Activated naive CD4-positive, alpha-beta T cell treated with anti-CD3 and anti-CD28 coated beads, Interleukin-2, amount 50 U/mL, for 24 hours (primary cell): ENCODE measurements around the gene MMP20.
"Not testable (repeated sequence)": the region's sequence is repeated elsewhere in the genome, so short reads cannot be mapped to it uniquely, and the experiment has no call there.

ENCODE experiments used
- H3K27ac Mint-ChIP-seq: one replicate; pipeline ENCODE4 v1.8.0; 2021; ENCODE audit warnings: mild to moderate bottlenecking, mixed read lengths
- H3K27me3 Mint-ChIP-seq: one replicate; pipeline ENCODE4 v1.8.0; 2021; ENCODE audit warnings: mixed read lengths
- H3K36me3 Mint-ChIP-seq: one replicate; pipeline ENCODE4 v1.8.0; 2021; ENCODE audit warnings: mixed read lengths
- H3K4me1 Mint-ChIP-seq: one replicate; pipeline ENCODE4 v1.8.0; 2021; ENCODE audit warnings: mixed read lengths
- H3K4me3 Mint-ChIP-seq: one replicate; pipeline ENCODE4 v1.8.0; 2021; ENCODE audit warnings: mild to moderate bottlenecking, mixed read lengths
- H3K9me3 Mint-ChIP-seq: one replicate; pipeline ENCODE4 v1.8.0; 2021; ENCODE audit warnings: mixed read lengths

The MMP20 gene

DNA sequence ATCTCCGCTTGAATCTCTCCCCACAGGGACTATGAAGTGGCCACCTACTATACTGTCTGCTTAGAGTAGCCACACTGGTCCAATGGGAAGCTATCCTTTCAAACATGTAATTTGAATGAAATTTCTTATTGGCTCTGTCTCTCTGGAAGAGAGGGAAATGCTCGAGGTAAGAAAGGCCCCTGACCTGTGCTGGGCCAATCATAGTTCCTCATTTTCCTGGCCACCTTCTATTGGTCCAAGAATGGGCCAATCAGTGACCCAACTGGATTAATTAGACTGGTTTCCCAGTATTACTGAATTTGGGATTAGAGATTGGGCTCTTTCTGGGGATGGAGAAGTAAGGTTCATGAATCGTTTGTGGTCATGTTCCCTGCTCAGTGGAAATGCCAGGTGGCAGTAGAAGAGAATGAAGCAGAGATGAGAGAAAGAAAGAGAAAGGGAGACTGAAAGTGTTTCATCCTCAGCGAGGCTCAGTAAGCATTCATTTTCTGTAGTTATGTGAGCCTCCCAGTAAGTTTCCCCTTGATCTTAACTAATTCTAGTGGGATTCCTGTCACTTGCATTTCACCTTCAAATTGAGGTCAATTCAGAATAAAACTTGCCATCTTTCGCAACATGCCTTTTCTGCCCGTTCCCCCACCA lies 8.4 kb upstream of the MMP20 start:
- H3K27ac Mint-ChIP-seq, result no peak overlapping the region

DNA sequence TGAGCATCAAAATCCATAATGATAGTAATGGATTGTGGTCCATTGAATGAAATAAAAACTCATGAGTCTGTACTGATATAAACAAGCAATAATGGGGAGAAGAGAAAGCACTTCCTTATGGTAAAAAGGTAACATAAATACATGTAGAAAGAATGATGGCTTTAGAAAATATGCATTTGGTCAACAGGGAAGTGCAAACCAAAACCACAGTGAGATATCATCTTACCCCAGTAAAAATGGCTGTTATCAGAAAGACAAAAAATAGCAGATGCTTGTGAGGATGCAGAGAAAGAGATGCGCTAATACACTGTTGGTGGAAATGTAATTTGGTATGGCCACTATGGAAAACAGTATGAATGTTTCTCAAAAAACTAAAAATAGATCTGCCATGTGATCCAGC lies 6.9 kb upstream of the MMP20 start:
- H3K27ac Mint-ChIP-seq, result no peak overlapping the region

More for the DNA sequence above, 8.4 kb upstream of the MMP20 start:
- Mint-ChIP-seq H3K36me3 (no peaks in the 10 kb centered on the region), H3K9me3 (no peaks in the 10 kb centered on the region), H3K4me3 (no peak overlapping the region), H3K27me3 (peaks cover 2% of the 10 kb centered on the region), H3K4me1 (no peaks in the 10 kb centered on the region)

DNA sequence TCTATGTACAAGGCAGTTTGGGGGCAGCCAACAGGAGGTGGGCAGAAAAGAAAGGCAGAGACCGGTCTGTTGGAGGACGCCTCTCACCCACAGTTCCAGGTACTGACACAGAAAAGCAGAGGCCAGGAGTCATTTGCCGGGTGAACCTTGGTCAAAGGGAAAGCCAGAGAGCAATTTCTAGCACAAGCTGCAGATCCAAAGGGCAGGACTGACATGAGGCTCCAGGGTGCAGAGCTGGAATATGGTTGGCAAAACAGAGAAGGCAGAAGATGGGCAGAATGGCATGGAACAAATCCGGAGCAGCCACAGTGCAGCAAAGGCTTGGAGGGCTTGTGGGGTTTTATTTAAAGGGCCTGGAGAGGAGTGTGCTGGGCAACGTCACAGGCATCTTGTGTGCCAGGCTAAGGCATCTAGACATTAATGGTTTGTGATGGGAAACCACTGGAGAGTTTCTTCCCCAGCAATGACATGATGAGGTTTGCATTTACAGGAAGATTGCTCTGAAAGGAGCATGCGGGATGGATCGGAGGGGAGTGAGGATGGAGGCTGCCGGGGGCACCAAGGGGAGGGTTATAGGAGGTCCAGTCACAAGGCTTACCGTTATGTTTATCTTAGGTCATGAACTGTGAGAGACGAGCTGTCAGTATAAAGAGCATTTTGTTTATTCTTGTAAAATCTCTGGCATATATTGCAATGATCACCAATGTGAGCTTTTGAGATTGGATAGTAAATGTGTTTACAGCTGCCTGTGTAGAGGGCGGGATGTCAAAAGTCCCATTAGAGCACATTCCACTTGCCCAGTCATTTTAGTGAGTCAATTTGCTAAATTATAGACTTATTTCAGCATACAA lies 5.7 kb upstream of the MMP20 start:
- Mint-ChIP-seq H3K9me3 (no peaks in the 10 kb centered on the region), H3K27me3 (peaks cover 4% of the 10 kb centered on the region), H3K4me3 (no peak overlapping the region), H3K36me3 (no peaks in the 10 kb centered on the region), H3K4me1 (no peaks in the 10 kb centered on the region), H3K27ac (no peak overlapping the region)

More for the DNA sequence above, 6.9 kb upstream of the MMP20 start:
- Mint-ChIP-seq H3K4me1 (no peaks in the 10 kb centered on the region), H3K36me3 (no peaks in the 10 kb centered on the region), H3K4me3 (no peak overlapping the region), H3K9me3 (no peaks in the 10 kb centered on the region), H3K27me3 (peaks cover 3% of the 10 kb centered on the region)

DNA sequence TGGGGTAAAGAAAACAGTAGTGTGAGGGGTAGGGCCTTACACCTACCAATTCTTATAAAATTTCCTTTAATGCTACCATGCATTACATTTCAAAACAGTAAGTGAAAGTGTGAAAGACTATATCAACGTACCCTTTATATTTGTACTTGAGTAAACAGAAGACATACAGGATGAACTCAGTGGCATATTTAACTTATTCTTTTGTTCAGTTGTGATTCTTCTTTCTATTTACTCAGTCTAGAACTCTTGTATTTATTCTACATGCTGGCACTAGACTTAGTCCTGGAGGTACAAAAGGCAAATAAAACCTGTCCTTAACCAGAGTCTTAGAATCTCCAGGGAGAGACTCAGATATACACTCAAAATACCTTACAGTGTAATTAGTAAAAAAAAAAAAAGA lies 4.8 kb upstream of the MMP20 start:
- not testable (repeated sequence) for H3K4me3 Mint-ChIP-seq, H3K9me3 Mint-ChIP-seq, H3K36me3 Mint-ChIP-seq, H3K27ac Mint-ChIP-seq, H3K27me3 Mint-ChIP-seq, H3K4me1 Mint-ChIP-seq

DNA sequence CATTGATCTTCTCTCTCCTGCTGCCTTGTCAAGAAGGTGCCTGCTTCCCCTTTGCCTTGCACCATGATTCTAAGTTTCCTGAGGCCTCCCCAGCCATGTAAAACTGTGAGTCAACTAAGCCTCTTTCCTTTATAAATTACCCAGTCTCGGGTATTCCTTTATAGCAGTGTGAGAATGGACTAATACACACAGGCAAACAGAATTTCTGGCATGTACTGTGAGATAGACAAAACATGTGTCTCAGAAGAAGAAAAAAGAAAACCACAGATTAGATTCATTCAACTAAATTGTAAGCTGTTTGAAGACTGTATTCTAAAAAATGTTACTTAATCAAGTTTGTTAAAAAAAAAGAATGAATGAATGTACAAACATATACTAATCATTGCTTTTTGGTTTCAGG lies 1.5 kb upstream of the MMP20 start:
- Mint-ChIP-seq H3K36me3 (no peaks in the 10 kb centered on the region), H3K4me1 (no peaks in the 10 kb centered on the region), H3K27ac (no peak overlapping the region), H3K27me3 (peaks cover 1% of the 10 kb centered on the region), H3K4me3 (no peak overlapping the region), H3K9me3 (no peaks in the 10 kb centered on the region)

DNA sequence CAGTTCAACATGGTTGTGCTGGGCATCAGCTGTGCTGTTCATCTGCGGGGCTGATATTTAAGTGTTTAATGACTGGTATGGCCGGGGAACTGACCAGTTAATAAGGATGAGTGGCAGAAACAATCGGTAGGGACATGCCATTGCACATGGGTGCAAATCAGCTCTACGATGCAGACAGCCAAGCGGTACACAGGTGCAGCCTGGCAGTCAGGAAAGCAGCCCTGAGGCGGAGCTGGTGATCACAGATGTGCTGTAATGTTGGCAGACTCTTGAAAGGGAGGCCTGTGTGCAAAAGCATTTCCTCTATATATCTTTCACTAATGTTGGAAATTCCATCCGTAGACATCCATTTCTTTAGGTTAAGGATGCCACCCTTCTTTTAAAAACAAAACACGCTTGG lies 1.1 kb downstream of the MMP20 start:
- Mint-ChIP-seq H3K9me3 (no peaks in the 10 kb centered on the region), H3K4me3 (no peak overlapping the region), H3K27me3 (peaks cover 1% of the 10 kb centered on the region), H3K27ac (no peak overlapping the region), H3K4me1 (no peaks in the 10 kb centered on the region), H3K36me3 (no peaks in the 10 kb centered on the region)

DNA sequence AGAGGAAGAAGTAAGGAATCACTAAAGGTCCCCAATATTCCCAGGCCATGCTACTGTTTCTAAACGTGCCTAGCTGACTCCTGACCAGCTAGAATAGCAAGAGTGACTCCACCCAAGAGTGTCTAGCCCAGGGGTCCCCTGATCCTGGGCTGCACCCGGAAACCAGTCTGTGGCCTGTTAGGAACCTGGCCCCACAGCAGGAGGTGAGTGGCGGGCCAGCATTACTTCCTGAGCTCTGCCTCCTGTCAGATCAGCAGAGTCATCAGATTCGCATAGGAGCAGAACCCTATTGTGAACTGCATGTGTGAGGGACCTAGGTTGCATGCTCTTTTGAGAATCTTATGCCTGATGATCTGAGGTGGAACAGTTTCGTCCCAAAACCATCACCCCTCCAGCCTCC lies 2.0 kb downstream of the MMP20 start:
- no peaks in the 10 kb centered on the region for H3K4me1 Mint-ChIP-seq
- H3K27ac Mint-ChIP-seq, result no peak overlapping the region

DNA sequence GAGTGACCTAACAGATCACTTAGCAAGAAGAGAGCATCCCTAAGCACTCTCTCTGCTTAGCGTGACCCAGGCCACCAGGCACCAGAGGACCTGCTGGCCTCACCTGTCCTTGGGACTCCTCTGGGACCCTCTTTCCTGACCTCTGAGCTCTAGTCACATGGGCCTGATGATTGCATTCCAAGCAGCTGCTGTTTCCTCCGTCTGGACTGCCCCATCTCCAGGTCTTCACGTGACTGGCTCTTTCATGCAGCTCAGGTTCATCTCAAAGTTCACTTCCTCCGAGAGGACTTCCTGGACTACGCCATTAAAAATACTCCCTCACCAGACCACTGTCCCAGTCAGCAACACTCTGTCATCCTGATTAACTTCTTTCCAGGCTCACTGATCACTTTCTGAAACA lies 2.9 kb downstream of the MMP20 start:
- Mint-ChIP-seq H3K9me3 (no peaks in the 10 kb centered on the region), H3K4me3 (no peak overlapping the region), H3K4me1 (no peaks in the 10 kb centered on the region), H3K27me3 (peaks cover 1% of the 10 kb centered on the region), H3K27ac (no peak overlapping the region), H3K36me3 (no peaks in the 10 kb centered on the region)

More for the DNA sequence above, 2.0 kb downstream of the MMP20 start:
- Mint-ChIP-seq H3K36me3 (no peaks in the 10 kb centered on the region), H3K4me3 (no peak overlapping the region), H3K27me3 (peaks cover 1% of the 10 kb centered on the region), H3K9me3 (no peaks in the 10 kb centered on the region)

DNA sequence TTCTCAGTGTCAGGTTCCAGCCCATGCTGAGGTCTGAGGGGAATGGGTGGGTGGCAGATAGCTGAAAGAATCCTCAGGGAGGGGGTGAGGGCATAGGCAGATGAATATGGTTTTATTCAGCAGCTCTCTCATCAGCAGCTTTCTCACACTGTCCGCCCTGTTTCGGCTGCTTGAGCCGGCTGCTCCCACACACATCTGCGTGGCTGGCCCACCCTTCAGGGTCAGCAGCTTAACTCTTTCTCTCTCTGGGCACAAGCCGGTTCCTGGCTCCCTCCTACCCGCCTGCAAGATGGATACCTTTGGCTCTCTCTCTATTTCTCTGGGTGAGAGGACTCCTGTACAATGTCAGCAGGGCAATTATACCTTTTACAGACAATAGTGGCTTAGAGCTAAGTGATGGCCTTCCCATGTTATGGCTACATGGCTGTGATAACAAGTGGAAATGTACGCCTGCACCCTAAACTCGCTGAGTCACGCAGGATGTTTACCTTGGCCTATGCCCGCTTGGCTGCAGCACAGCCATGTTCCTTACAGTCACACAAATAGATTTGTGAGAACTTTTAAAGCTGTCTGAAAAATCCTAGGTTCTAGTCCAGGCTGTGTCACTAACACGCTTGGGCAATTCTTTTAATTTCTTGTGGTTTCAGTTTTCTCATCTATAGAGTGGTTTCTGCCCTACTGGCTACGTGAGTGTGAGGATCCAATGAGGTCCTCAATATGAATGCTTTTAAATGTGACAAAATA lies 4.1 kb downstream of the MMP20 start:
- Mint-ChIP-seq H3K27me3 (no peaks in the 10 kb centered on the region), H3K27ac (no peak overlapping the region), H3K36me3 (no peaks in the 10 kb centered on the region), H3K4me1 (no peaks in the 10 kb centered on the region), H3K9me3 (no peaks in the 10 kb centered on the region), H3K4me3 (no peak overlapping the region)

DNA sequence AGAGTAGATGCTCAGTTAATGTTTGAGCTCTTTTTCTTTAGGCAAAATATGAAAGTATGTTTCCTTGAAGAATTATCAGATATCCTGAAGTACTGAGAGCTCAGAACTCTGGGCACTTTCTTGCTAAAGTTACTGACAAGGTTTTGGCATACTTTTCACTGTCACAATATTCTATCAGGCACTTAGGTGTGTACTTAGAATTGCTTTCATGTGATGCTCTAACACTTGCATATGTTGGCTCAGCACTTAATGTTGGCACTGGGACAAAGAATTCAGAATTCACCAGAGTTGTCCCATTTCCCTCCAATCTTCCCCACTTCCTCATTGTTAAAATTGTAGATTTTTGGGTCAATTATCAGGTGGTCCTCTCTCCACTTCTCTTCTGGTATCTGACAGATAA lies 5.0 kb downstream of the MMP20 start:
- Mint-ChIP-seq H3K27ac (no peak overlapping the region), H3K4me1 (no peaks in the 10 kb centered on the region), H3K9me3 (no peaks in the 10 kb centered on the region), H3K27me3 (no peaks in the 10 kb centered on the region), H3K4me3 (no peak overlapping the region), H3K36me3 (no peaks in the 10 kb centered on the region)

DNA sequence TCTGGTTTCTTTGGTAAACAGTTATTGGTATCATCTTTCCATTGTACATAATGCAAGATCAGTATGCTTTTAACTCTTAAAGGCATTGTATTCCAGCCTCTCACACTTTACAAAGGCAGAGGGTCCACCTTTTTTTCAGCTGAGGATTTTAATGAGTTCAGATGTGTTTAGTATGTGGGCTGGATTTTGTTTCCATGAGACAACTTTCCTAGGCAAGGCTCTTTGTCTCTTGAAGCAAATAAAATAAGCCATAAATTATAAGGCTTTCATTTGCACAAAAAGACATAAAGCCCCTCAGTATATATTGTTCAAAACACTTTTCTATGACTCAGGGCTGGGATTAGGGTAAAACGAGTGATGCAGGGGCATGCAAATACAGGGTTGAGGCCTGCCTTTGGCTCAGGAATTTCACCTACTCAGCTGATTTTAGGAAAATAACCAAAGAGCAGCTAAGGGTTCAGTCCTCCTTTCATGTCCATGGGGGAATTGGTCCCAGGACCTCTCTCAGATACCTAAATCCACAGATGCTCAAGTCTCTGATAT lies 7.6 kb downstream of the MMP20 start:
- Mint-ChIP-seq H3K36me3 (no peaks in the 10 kb centered on the region), H3K27me3 (no peaks in the 10 kb centered on the region), H3K4me1 (no peaks in the 10 kb centered on the region), H3K27ac (no peak overlapping the region), H3K9me3 (no peaks in the 10 kb centered on the region), H3K4me3 (no peak overlapping the region)

DNA sequence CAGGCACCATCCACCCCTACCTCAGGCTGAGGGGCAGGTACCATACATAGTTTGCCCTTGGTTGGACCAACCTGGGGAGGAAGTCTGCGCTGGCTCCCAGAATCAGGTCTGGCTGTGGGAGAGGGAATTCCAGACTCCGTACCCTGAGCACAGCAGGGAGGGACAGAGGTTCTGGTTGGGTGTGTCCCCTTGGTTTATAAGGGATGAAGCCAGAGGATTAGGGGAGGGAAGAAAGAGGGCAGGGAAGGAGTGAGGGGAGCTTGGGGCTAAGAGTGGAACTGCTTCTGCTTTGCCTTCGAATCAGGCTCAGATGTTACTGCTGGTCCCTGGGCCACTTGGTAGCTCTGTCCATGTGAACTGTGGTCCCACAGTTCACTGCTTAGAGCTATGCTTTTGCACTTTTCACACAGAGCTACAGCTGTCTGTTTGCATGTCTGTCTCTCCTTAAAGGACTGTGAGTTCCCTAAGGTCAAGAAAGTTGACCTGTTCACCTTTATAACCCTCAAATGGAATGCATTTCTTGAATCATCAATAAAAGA lies 9.2 kb downstream of the MMP20 start:
- Mint-ChIP-seq H3K27me3 (no peaks in the 10 kb centered on the region), H3K9me3 (no peaks in the 10 kb centered on the region), H3K36me3 (no peaks in the 10 kb centered on the region), H3K4me3 (no peak overlapping the region), H3K4me1 (no peaks in the 10 kb centered on the region), H3K27ac (no peak overlapping the region)

DNA sequence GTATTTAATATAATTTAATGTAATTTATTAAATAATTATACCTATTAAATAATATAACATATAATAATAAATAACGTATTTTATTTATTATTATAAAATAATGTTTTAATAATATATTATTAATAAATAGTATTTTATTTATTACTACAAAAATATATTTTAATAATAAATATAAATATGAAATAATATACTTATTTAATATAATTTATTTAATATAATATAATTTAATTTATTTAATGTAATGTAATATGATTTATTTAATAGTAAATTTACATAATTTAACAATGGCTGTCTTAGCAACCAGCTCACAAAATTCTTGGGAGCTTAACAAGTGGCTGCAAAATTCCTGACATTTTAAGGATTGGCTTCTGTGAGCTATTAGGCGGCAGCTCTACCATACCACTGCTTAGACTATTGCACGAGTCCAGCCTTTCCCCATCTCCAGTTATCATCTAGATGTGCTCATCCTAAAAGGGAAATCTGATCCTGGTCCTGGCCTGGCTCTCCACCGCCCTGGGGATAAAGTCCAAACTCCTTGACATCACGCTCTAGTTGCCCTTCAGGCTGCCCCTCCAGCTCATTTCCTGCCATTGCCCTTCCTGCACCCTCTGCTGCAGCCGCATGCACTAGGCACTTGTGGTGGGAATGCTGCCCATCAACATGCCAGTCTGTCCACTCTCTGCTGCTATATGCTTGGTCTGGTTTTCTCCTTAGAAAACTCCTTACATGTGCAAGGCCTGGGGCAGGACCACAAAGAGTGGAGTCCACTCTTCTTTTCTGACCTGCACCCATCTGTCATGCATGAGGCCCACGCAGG lies 9.8 kb downstream of the MMP20 start:
- Mint-ChIP-seq H3K4me1 (no peaks in the 10 kb centered on the region), H3K27ac (no peak overlapping the region), H3K36me3 (no peaks in the 10 kb centered on the region), H3K9me3 (no peaks in the 10 kb centered on the region), H3K27me3 (no peaks in the 10 kb centered on the region), H3K4me3 (no peak overlapping the region)

DNA sequence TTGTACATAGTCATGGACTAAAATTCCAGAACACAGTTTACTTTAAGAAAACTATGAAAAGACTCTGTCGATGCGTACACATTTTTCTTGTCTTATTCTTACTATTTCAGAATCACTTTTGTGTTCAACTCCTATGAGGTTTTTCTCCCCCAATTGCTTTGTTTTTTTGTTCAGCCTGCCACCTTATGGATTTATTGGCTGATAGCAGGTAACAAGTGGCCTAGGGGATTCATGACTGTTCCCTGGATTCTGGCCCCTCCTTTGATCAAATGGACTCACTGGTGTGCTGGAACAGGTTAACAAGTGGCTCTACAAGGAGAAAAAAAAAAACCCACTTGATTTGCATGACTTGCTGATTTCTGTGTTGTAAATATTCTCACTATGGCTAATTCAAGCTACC lies 10.6 kb downstream of the MMP20 start:
- H3K27me3 Mint-ChIP-seq, result no peaks in the 10 kb centered on the region
- no peaks in the 10 kb centered on the region for H3K4me1 Mint-ChIP-seq
- H3K4me3 Mint-ChIP-seq, result no peak overlapping the region
- H3K27ac Mint-ChIP-seq, result peak overlapping the region; percentile 27
- no peaks in the 10 kb centered on the region for H3K36me3 Mint-ChIP-seq
- no peaks in the 10 kb centered on the region for H3K9me3 Mint-ChIP-seq

DNA sequence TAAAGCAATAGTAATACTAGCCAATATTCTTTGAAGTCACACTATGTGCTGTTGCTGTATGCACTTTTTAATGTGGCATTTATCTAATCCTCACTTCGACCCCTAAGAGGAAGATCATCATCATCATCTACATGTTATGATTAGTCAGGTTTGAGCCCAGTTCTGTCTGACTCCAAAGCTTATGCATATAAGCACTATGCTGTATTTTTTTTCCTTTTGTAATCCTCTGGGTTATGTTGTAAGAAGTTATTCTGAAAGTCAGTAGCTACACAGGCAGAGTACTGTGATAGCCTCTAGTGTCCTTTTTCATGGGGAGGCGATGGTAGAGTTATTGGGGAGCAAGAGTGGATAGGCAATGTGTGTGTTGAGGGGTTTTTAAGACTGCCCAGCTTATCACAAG lies 11.1 kb downstream of the MMP20 start:
- Mint-ChIP-seq H3K36me3 (no peaks in the 10 kb centered on the region), H3K9me3 (no peaks in the 10 kb centered on the region), H3K4me1 (no peaks in the 10 kb centered on the region), H3K4me3 (no peak overlapping the region), H3K27ac (no peak overlapping the region), H3K27me3 (no peaks in the 10 kb centered on the region)
